Ascending aorta (tissue), 2 donors: ENCODE measurements around the gene KCNN3. TPM values are rescaled to one million over a fixed set of nuclear protein-coding genes. Genes with fewer than 3 reads are reported as not detected.

Experiments used
- DNase-seq, 2 donors: peaks; one replicate each; pipeline ENCODE4 v3.0.0-alpha.2; 2019; ENCODE audit warnings: low spot score in 2 of 2
- H3K27ac ChIP-seq, 2 donors: fragments of 200-600 bp; sonication (generic); one replicate each; pipeline ENCODE4 v1.5.1; 2016 to 2017; ENCODE audit warnings: mild to moderate bottlenecking in 1 of 2
- H3K27me3 ChIP-seq: fragments of 200-600 bp; sonication (generic); one replicate; pipeline ENCODE4 v1.5.1; 2017
- H3K36me3 ChIP-seq, 2 donors: fragments of 200-600 bp; sonication (generic); one replicate each; pipeline ENCODE4 v1.5.1; 2016
- H3K4me1 ChIP-seq, 2 donors: fragments of 200-600 bp; sonication (generic); one replicate each; pipeline ENCODE4 v1.5.1; 2016 to 2017; ENCODE audit warnings: mild to moderate bottlenecking in 1 of 2
- H3K4me3 ChIP-seq, 2 donors: fragments of 200-600 bp; sonication (generic); one replicate each; pipeline ENCODE4 v1.5.1; 2016 to 2017; ENCODE audit warnings: mild to moderate bottlenecking in 1 of 2
- H3K9me3 ChIP-seq, 2 donors: fragments of 200-600 bp; sonication (generic); one replicate each; pipeline ENCODE4 v1.5.1; 2016
- CTCF ChIP-seq, 3 experiments: fragments of 200-600 bp in 2 of 3; fragments of 450-650 bp in 1 of 3; sonication (generic) in 2 of 3; IDR thresholded peaks; one replicate each; pipeline ENCODE4 v1.5.1; 2016 to 2019; ENCODE audit warnings: antibody characterized with exemption in 3 of 3, mild to moderate bottlenecking in 1 of 3, moderate library complexity in 1 of 3
- intact Hi-C: fragments of 100-400 bp; cut with DNase I; formaldehyde crosslinking; loops from one replicate; pipeline ENCODE4 v1.15.1; 2023
- total RNA-seq: library from RNA; depleted of rRNA; stranded (reverse); fragments of >200 nt; gene quantifications from one replicate; pipeline ENCODE4 v1.1.0, GENCODE V29; 2016

The KCNN3 gene
- total RNA-seq, 1 donor from 2014 or later, result 24.6 TPM

- no peak overlapping the region for H3K27ac ChIP-seq
- H3K4me3 ChIP-seq, result no peak overlapping the region
- intact Hi-C loops, result no loop called here
- H3K27me3 ChIP-seq, result no peaks in the 10 kb centered on the region
- no peak for TF ChIP-seq CTCF (IDR thresholded peaks at IDR 0.05)
- H3K9me3 ChIP-seq, result no peaks in the 10 kb centered on the region
- no peaks in the 10 kb centered on the region for H3K36me3 ChIP-seq
- H3K4me1 ChIP-seq, result no peaks in the 10 kb centered on the region
- DNase-seq, result no peak
These were observed 171.6 kb downstream of the KCNN3 start for GRCh38 chr1:154698320-154699096.

- Histone ChIP-seq H3K4me3 (no peak overlapping the region), H3K36me3 (no peaks in the 10 kb centered on the region), H3K27me3 (no peaks in the 10 kb centered on the region), H3K27ac (no peak overlapping the region), H3K4me1 (no peaks in the 10 kb centered on the region), H3K9me3 (no peaks in the 10 kb centered on the region)
- intact Hi-C loops, result no loop called here
- no peak for TF ChIP-seq CTCF (IDR thresholded peaks at IDR 0.05)
- DNase-seq, result no peak
These were observed 172.4 kb downstream of the KCNN3 start for GRCh38 chr1:154697710-154698109.

- Histone ChIP-seq H3K36me3 (no peaks in the 10 kb centered on the region), H3K27me3 (no peaks in the 10 kb centered on the region), H3K4me3 (no peak overlapping the region), H3K4me1 (no peaks in the 10 kb centered on the region), H3K27ac (no peak overlapping the region), H3K9me3 (no peaks in the 10 kb centered on the region)
- TF ChIP-seq CTCF (IDR thresholded peaks at IDR 0.05), result no peak
- intact Hi-C loops, result no loop called here
- DNase-seq, result no peak
These were observed 173.6 kb downstream of the KCNN3 start for GRCh38 chr1:154696456-154696855.

- Histone ChIP-seq H3K27me3 (no peaks in the 10 kb centered on the region), H3K4me1 (no peaks in the 10 kb centered on the region), H3K27ac (no peak overlapping the region), H3K4me3 (no peak overlapping the region), H3K9me3 (no peaks in the 10 kb centered on the region), H3K36me3 (no peaks in the 10 kb centered on the region)
- intact Hi-C loops, result no loop called here
- DNase-seq, result no peak
- TF ChIP-seq CTCF (IDR thresholded peaks at IDR 0.05), result no peak
These were observed 174.1 kb downstream of the KCNN3 start for GRCh38 chr1:154695985-154696384.

- Histone ChIP-seq H3K4me3 (no peak overlapping the region), H3K9me3 (no peaks in the 10 kb centered on the region), H3K4me1 (no peaks in the 10 kb centered on the region), H3K27me3 (no peaks in the 10 kb centered on the region), H3K27ac (no peak overlapping the region), H3K36me3 (no peaks in the 10 kb centered on the region)
- no peak for TF ChIP-seq CTCF (IDR thresholded peaks at IDR 0.05)
- no peak for DNase-seq
- intact Hi-C loops, result no loop called here
These were observed 175.1 kb downstream of the KCNN3 start for GRCh38 chr1:154694995-154695394.
